H9 (cell line): ENCODE data around the gene PROSER3. TPM values are rescaled to one million over a fixed set of nuclear protein-coding genes. Genes with fewer than 3 reads are reported as not detected.
A peak's percentile ranks its signal among the peaks of the same experiment; 100 is the strongest.

ENCODE experiments used
- DNase-seq: peaks from one replicate; pipeline ENCODE4 v3.0.0-alpha.2; 2017
- H2AFZ ChIP-seq: one replicate; pipeline ENCODE4 v1.6.1; 2013; ENCODE audit warnings: mild to moderate bottlenecking, low read length, control low read depth, moderate library complexity
- H2AK5ac ChIP-seq: 2 replicates; pipeline ENCODE4 v1.6.1; 2013; ENCODE audit warnings: low read length, control low read depth, mixed read lengths; ENCODE audit not compliant: insufficient read length
- H2BK120ac ChIP-seq: one replicate; pipeline ENCODE4 v1.6.1; 2013; ENCODE audit warnings: low read depth, mild to moderate bottlenecking, low read length, control low read depth, inconsistent platforms; ENCODE audit not compliant: poor library complexity, severe bottlenecking
- H2BK12ac ChIP-seq: 2 replicates; pipeline ENCODE4 v1.6.1; 2013; ENCODE audit warnings: low read length, control low read depth, mixed read lengths, low read depth; ENCODE audit not compliant: insufficient read length
- H2BK15ac ChIP-seq: 2 replicates; pipeline ENCODE4 v1.6.1; 2013; ENCODE audit warnings: low read depth, low read length, control low read depth
- H2BK20ac ChIP-seq: one replicate; pipeline ENCODE4 v1.6.1; 2013; ENCODE audit warnings: low read depth, mild to moderate bottlenecking, low read length, control low read depth, inconsistent platforms; ENCODE audit not compliant: poor library complexity, severe bottlenecking
- H2BK5ac ChIP-seq: 2 replicates; pipeline ENCODE4 v1.6.1; 2013; ENCODE audit warnings: low read length, control low read depth, mixed read lengths; ENCODE audit not compliant: insufficient read length
- H3K14ac ChIP-seq: 2 replicates; pipeline ENCODE4 v1.6.1; 2013; ENCODE audit warnings: low read length, control low read depth; ENCODE audit not compliant: insufficient read depth
- H3K18ac ChIP-seq: 2 replicates; pipeline ENCODE4 v1.6.1; 2013; ENCODE audit warnings: low read depth, mild to moderate bottlenecking, mixed read lengths, low read length, control low read depth; ENCODE audit not compliant: insufficient read length
- H3K23ac ChIP-seq: 2 replicates; pipeline ENCODE4 v1.6.1; 2013; ENCODE audit warnings: low read length, control low read depth, mixed read lengths, low read depth; ENCODE audit not compliant: insufficient read length
- H3K23me2 ChIP-seq: 2 replicates; pipeline ENCODE4 v1.6.1; 2013; ENCODE audit warnings: low read depth, mild to moderate bottlenecking, mixed read lengths, low read length, control low read depth; ENCODE audit not compliant: insufficient read length, poor library complexity, severe bottlenecking
- H3K27ac ChIP-seq: 2 replicates; pipeline ENCODE4 v1.5.1; 2013; ENCODE audit warnings: low read length, control low read depth, mixed read lengths, low read depth; ENCODE audit not compliant: insufficient read length
- H3K27me3 ChIP-seq: 2 replicates; pipeline ENCODE4 v1.6.1; 2013; ENCODE audit warnings: low read length, control low read depth, inconsistent platforms; ENCODE audit not compliant: insufficient read depth
- H3K4ac ChIP-seq: 2 replicates; pipeline ENCODE4 v1.6.1; 2013; ENCODE audit warnings: low read depth, mild to moderate bottlenecking, control low read depth, inconsistent platforms, low read length, moderate library complexity
- H3K4me1 ChIP-seq: 2 replicates; pipeline ENCODE4 v1.6.1; 2013; ENCODE audit warnings: low read length, control low read depth, inconsistent platforms; ENCODE audit not compliant: insufficient read depth
- H3K4me2 ChIP-seq: 2 replicates; pipeline ENCODE4 v1.6.1; 2013; ENCODE audit warnings: low read length, control low read depth, mixed read lengths; ENCODE audit not compliant: insufficient read length, insufficient read depth
- H3K56ac ChIP-seq: 2 replicates; pipeline ENCODE4 v1.6.1; 2013; ENCODE audit warnings: low read depth, mild to moderate bottlenecking, mixed read lengths, low read length, control low read depth; ENCODE audit not compliant: insufficient read length
- H3K79me1 ChIP-seq: 2 replicates; pipeline ENCODE4 v1.6.1; 2013; ENCODE audit warnings: low read depth, mild to moderate bottlenecking, moderate library complexity, low read length, control low read depth, inconsistent platforms; ENCODE audit not compliant: insufficient read depth, poor library complexity, severe bottlenecking
- H3K79me2 ChIP-seq: 2 replicates; pipeline ENCODE4 v1.6.1; 2013; ENCODE audit warnings: low read length, control low read depth, inconsistent platforms; ENCODE audit not compliant: insufficient read depth
- H3K9ac ChIP-seq: 2 replicates; pipeline ENCODE4 v1.6.1; 2013; ENCODE audit warnings: low read length, control low read depth, mixed read lengths; ENCODE audit not compliant: insufficient read length; ENCODE audit errors: extremely low read depth
- H3K9me3 ChIP-seq: one replicate; pipeline ENCODE4 v1.6.1; 2013; ENCODE audit warnings: low read depth, low read length, inconsistent platforms; ENCODE audit not compliant: control insufficient read depth
- H3T11ph ChIP-seq: one replicate; pipeline ENCODE4 v1.6.1; 2013; ENCODE audit warnings: mild to moderate bottlenecking, low read length, control low read depth, inconsistent platforms
- H4K20me1 ChIP-seq: one replicate; pipeline ENCODE4 v1.6.1; 2013; ENCODE audit not compliant: control insufficient read depth, insufficient read length, insufficient read depth
- H4K5ac ChIP-seq: 2 replicates; pipeline ENCODE4 v1.6.1; 2013; ENCODE audit warnings: low read depth, mild to moderate bottlenecking, mixed read lengths, low read length, control low read depth; ENCODE audit not compliant: insufficient read length
- H4K8ac ChIP-seq: replicated peaks from 2 replicates; pipeline ENCODE4 v1.6.1; 2013; ENCODE audit warnings: low read length, control low read depth, mixed read lengths, low read depth; ENCODE audit not compliant: insufficient read length
- H4K91ac ChIP-seq: 2 replicates; pipeline ENCODE4 v1.6.1; 2013; ENCODE audit warnings: low read depth, mild to moderate bottlenecking, moderate library complexity, mixed read lengths, low read length, control low read depth; ENCODE audit not compliant: insufficient read length
- H3K27ac Mint-ChIP-seq, 3 experiments: 2 replicates in 2 of 3; 3 replicates in 1 of 3; pipeline ENCODE4 v1.8.0; 2020 to 2021; ENCODE audit warnings: mixed read lengths in 3 of 3, mild to moderate bottlenecking in 1 of 3, moderate library complexity in 1 of 3
- H3K27me3 Mint-ChIP-seq: 2 replicates; pipeline ENCODE4 v1.8.0; 2021; ENCODE audit warnings: low read depth, mild to moderate bottlenecking, moderate library complexity, mixed read lengths
- H3K36me3 Mint-ChIP-seq, 3 experiments: 2 replicates in 2 of 3; 3 replicates in 1 of 3; pipeline ENCODE4 v1.8.0; 2020 to 2021; ENCODE audit warnings: low read depth in 3 of 3, mixed read lengths in 3 of 3; ENCODE audit not compliant: insufficient read depth in 1 of 3
- H3K4me1 Mint-ChIP-seq, 2 experiments: 2 replicates each; pipeline ENCODE4 v1.8.0; 2020; ENCODE audit warnings: mixed read lengths in 2 of 2
- H3K4me3 Mint-ChIP-seq, 2 experiments: 2 replicates in 1 of 2; 3 replicates in 1 of 2; pipeline ENCODE4 v1.8.0; 2020 to 2021; ENCODE audit warnings: mild to moderate bottlenecking in 2 of 2, mixed read lengths in 2 of 2, moderate library complexity in 1 of 2
- H3K9me3 Mint-ChIP-seq, 2 experiments: 2 replicates in 1 of 2; 3 replicates in 1 of 2; pipeline ENCODE4 v1.8.0; 2020; ENCODE audit warnings: mild to moderate bottlenecking in 2 of 2, mixed read lengths in 2 of 2, moderate library complexity in 1 of 2
- WGBS: extraction: QIAGEN DNeasy Blood & Tissue Kit; methylation state at CpG from one replicate; pipeline ENCODE4 v1.1.7; 2013; ENCODE audit warnings: missing lambda C conversion rate, low lambda C conversion rate, mixed read lengths; ENCODE audit not compliant: insufficient read length; ENCODE audit errors: extremely low coverage; 5-methylcytosine and 5-hydroxymethylcytosine counted together
- total RNA-seq: library from RNA; stranded (reverse); gene quantifications from 2 replicates; pipeline ENCODE4 v1.2.1, GENCODE V29; 2021
- TF ChIP-seq, protein P1 (sequence below): fragments of 200-600 bp; sonication (generic); conservative IDR thresholded peaks from 3 replicates; pipeline ENCODE4 v1.8.0; 2021; ENCODE audit warnings: antibody characterized with exemption, mild to moderate bottlenecking

PROSER3 gene
- total RNA-seq, 1 experiment from 2014 or later = 29.1 TPM

DNA sequence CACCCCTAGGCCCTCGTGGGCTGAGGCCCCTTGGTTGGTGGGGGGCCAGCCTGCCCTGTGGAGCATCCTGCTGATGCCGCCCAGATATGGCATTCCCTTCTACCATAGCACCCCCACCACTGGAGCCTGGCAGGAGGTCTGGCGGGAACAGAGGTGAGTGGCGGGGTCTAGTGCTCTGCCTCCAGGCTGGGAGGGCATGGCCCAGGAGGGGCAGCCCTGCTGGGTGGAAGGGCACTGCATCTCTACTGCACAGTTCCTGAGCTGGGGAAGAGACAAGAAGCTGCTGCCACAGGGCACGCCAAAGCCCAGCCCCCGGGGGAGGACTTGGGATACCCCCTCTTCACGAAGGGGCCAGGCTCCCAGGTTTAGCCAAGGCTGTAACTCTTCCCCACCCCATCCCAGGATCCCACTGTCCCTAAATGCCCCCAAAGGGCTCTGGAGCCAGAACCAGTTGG is 42.6 kb upstream of the PROSER3 start:
- H3K9ac ChIP-seq = no peak overlapping the region
- H3K79me2 ChIP-seq = peaks cover 11% of the 10 kb centered on the region; the same call in 1 of the 2 replicates
- no peaks in the 10 kb centered on the region for H3K9me3 ChIP-seq
- no peaks in the 10 kb centered on the region for H3K27me3 ChIP-seq
- H4K5ac ChIP-seq = no peak overlapping the region
- H4K20me1 ChIP-seq = peaks cover 6% of the 10 kb centered on the region
- H3K4ac ChIP-seq = no peak overlapping the region
- no peak overlapping the region for H4K91ac ChIP-seq
- no peak overlapping the region for H2BK20ac ChIP-seq
- H3K79me1 ChIP-seq = no peaks in the 10 kb centered on the region
- no peaks in the 10 kb centered on the region; a peak in 1 of 5 replicates for H3K9me3 Mint-ChIP-seq
- no peak overlapping the region for H4K8ac ChIP-seq
- H3K27ac ChIP-seq = no peak overlapping the region
- no peak overlapping the region for H3K27ac Mint-ChIP-seq
- TF ChIP-seq, protein P1, sequence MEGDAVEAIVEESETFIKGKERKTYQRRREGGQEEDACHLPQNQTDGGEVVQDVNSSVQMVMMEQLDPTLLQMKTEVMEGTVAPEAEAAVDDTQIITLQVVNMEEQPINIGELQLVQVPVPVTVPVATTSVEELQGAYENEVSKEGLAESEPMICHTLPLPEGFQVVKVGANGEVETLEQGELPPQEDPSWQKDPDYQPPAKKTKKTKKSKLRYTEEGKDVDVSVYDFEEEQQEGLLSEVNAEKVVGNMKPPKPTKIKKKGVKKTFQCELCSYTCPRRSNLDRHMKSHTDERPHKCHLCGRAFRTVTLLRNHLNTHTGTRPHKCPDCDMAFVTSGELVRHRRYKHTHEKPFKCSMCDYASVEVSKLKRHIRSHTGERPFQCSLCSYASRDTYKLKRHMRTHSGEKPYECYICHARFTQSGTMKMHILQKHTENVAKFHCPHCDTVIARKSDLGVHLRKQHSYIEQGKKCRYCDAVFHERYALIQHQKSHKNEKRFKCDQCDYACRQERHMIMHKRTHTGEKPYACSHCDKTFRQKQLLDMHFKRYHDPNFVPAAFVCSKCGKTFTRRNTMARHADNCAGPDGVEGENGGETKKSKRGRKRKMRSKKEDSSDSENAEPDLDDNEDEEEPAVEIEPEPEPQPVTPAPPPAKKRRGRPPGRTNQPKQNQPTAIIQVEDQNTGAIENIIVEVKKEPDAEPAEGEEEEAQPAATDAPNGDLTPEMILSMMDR = no peak
- H2AK5ac ChIP-seq = no peak overlapping the region
- peaks cover 49 to 51% of the 10 kb centered on the region in 2 experiments for H3K4me1 Mint-ChIP-seq
- H3K18ac ChIP-seq = no peak overlapping the region
- H3K23ac ChIP-seq = no peak overlapping the region
- peaks cover 8 to 17% (median 8%) of the 10 kb centered on the region in 3 experiments; a peak in 6 of 7 replicates for H3K36me3 Mint-ChIP-seq
- H3K56ac ChIP-seq = no peak overlapping the region
- no peak overlapping the region for H2AFZ ChIP-seq
- H3K27me3 Mint-ChIP-seq = no peaks in the 10 kb centered on the region; the same call in 1 of the 2 replicates
- no peak overlapping the region for H2BK15ac ChIP-seq
- peaks cover 10% of the 10 kb centered on the region; the same call in 1 of the 2 replicates for H3K4me1 ChIP-seq
- no CpG with 5 or more reads among the region's 7 CpGs for WGBS
- no peak overlapping the region for H2BK120ac ChIP-seq
- no peak overlapping the region for H2BK5ac ChIP-seq
- no peak for DNase-seq
- no peak overlapping the region for H2BK12ac ChIP-seq
- peak overlapping the region; percentile 80 for H3K4me2 ChIP-seq
- no peak overlapping the region for H3T11ph ChIP-seq
- peaks cover 18% of the 10 kb centered on the region for H3K23me2 ChIP-seq
- H3K14ac ChIP-seq = no peak overlapping the region
- peak overlapping the region; percentile 86 to 90 for H3K4me3 Mint-ChIP-seq
